Stomach smooth muscle (tissue), 2 donors: Measurements from ENCODE around the gene ICE2.

Experiments used
- H3K27ac ChIP-seq: one replicate; pipeline ENCODE4 v1.7.0; 2013; ENCODE audit warnings: mild to moderate bottlenecking, low read length, inconsistent platforms
- H3K27me3 ChIP-seq, 2 donors: one replicate each; pipeline ENCODE4 v1.7.0; 2013; ENCODE audit warnings: low read length in 2 of 2; ENCODE audit not compliant: insufficient read depth in 2 of 2, control insufficient read depth in 1 of 2
- H3K36me3 ChIP-seq, 2 donors: one replicate each; pipeline ENCODE4 v1.7.0; 2013; ENCODE audit warnings: low read length in 2 of 2; ENCODE audit not compliant: control insufficient read depth in 2 of 2, insufficient read depth in 2 of 2
- H3K4me1 ChIP-seq: one replicate; pipeline ENCODE4 v1.7.0; 2013; ENCODE audit warnings: low read length; ENCODE audit not compliant: control insufficient read depth, insufficient read depth
- H3K4me3 ChIP-seq, 2 donors: one replicate each; pipeline ENCODE4 v1.7.0; 2013; ENCODE audit warnings: low read length in 2 of 2
- H3K9ac ChIP-seq, 2 donors: one replicate each; pipeline ENCODE4 v1.7.0; 2013; ENCODE audit warnings: low read length in 2 of 2, mild to moderate bottlenecking in 1 of 2
- H3K9me3 ChIP-seq, 2 donors: one replicate each; pipeline ENCODE4 v1.7.0; 2013; ENCODE audit warnings: low read length in 2 of 2; ENCODE audit not compliant: control insufficient read depth in 2 of 2
- donor health status: healthy.
- donor health status: Pancreatic carcinoma.

ICE2 gene, protein sequence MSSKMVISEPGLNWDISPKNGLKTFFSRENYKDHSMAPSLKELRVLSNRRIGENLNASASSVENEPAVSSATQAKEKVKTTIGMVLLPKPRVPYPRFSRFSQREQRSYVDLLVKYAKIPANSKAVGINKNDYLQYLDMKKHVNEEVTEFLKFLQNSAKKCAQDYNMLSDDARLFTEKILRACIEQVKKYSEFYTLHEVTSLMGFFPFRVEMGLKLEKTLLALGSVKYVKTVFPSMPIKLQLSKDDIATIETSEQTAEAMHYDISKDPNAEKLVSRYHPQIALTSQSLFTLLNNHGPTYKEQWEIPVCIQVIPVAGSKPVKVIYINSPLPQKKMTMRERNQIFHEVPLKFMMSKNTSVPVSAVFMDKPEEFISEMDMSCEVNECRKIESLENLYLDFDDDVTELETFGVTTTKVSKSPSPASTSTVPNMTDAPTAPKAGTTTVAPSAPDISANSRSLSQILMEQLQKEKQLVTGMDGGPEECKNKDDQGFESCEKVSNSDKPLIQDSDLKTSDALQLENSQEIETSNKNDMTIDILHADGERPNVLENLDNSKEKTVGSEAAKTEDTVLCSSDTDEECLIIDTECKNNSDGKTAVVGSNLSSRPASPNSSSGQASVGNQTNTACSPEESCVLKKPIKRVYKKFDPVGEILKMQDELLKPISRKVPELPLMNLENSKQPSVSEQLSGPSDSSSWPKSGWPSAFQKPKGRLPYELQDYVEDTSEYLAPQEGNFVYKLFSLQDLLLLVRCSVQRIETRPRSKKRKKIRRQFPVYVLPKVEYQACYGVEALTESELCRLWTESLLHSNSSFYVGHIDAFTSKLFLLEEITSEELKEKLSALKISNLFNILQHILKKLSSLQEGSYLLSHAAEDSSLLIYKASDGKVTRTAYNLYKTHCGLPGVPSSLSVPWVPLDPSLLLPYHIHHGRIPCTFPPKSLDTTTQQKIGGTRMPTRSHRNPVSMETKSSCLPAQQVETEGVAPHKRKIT

DNA sequence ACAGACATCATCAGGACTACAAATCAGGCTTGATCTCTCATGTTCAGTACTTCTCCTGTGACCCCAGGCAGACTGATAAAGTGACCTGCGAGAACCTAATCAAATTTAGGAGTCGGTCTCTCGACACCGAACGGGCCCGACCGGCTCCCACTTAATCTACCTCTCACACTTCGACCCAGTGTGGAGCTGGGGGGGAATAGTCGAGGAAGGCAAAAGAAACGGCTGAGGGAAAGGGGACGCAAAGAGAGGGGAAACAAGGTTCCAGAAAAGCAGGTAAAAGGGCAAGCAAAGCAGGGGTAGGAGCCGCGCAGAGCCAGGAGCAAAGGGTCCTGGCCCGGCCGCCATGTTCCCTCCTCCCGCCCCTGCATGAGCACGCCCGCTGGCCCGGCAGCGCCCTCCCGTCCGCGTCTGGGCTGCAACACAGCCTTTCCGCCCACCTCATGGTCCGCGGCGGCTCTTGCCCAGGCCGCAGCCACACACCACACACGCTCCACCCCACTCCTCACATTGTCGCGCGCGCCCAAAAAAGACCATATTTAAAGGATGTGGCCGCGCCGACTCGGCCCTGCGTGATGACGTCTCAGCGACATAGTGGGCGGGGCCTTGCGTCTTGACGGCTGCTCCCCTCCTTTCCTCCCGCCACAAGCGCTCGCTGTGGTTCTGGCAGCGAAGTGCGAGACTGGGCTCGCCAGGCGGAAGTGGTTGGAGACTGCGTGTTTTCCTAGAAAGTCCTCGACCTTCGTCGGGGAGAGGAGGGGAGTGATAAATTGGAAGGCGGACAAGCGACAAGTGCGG is at the start of gene ICE2:
Gene ICE2 (minus strand): TSS at position 577 of the 795 bp plus-strand sequence. CDS start 1,165 bp downstream, outside the sequence.
- Histone ChIP-seq H3K9me3 (no peaks in the 10 kb centered on the region), H3K27me3 (no peaks in the 10 kb centered on the region), H3K4me1 (peaks cover 3% of the 10 kb centered on the region), H3K4me3 (peak within 1 kb of the TSS; percentile 94 to 96), H3K36me3 (peaks cover 4 to 6% of the 10 kb centered on the region in 2 donors), H3K9ac (peak within 1 kb of the TSS; percentile 93), H3K27ac (peak within 1 kb of the TSS; percentile 94)

- no peak overlapping the region for H3K4me3 ChIP-seq
- no peak overlapping the region for H3K27ac ChIP-seq
- H3K4me1 ChIP-seq = no peaks in the 10 kb centered on the region
- H3K27me3 ChIP-seq = no peaks in the 10 kb centered on the region
- no peaks in the 10 kb centered on the region for H3K36me3 ChIP-seq
- no peaks in the 10 kb centered on the region for H3K9me3 ChIP-seq
- H3K9ac ChIP-seq = no peak overlapping the region
Measured at GRCh38 chr15:60528530-60528929, 49.6 kb upstream of the ICE2 start.

GRCh38 chr15:60527456-60527855 is 48.5 kb upstream of the ICE2 start:
- Histone ChIP-seq H3K4me3 (no peak overlapping the region), H3K9ac (no peak overlapping the region), H3K36me3 (no peaks in the 10 kb centered on the region), H3K27me3 (no peaks in the 10 kb centered on the region), H3K4me1 (no peaks in the 10 kb centered on the region), H3K27ac (no peak overlapping the region), H3K9me3 (no peaks in the 10 kb centered on the region)

DNA sequence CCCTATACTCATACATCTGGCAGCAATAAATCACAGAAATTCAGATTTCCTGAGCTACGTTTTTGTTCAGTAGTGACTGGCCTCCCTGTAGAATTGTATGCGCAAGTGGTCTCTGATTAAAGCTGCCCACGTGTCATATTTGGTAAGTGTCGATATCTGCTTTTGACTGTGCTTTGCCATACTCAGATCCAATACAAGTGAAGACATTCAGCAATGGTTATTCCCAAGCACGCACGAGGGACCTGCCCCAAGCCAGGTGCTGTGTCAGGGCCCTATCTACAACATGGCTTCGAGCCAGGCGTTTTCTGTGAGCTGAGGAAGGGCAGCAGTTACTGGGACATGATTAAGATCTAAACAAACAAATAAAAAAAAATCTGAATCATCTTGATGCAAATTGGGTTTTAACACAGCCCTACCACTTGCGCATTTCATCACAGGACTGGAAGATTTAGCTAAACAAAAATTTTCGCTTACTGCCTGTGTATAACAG is 47.2 kb upstream of the ICE2 start:
- H3K4me1 ChIP-seq = no peaks in the 10 kb centered on the region
- no peaks in the 10 kb centered on the region for H3K36me3 ChIP-seq
- H3K27ac ChIP-seq = no peak overlapping the region
- H3K27me3 ChIP-seq = no peaks in the 10 kb centered on the region
- no peak overlapping the region for H3K4me3 ChIP-seq
- no peaks in the 10 kb centered on the region for H3K9me3 ChIP-seq
- no peak overlapping the region for H3K9ac ChIP-seq

DNA sequence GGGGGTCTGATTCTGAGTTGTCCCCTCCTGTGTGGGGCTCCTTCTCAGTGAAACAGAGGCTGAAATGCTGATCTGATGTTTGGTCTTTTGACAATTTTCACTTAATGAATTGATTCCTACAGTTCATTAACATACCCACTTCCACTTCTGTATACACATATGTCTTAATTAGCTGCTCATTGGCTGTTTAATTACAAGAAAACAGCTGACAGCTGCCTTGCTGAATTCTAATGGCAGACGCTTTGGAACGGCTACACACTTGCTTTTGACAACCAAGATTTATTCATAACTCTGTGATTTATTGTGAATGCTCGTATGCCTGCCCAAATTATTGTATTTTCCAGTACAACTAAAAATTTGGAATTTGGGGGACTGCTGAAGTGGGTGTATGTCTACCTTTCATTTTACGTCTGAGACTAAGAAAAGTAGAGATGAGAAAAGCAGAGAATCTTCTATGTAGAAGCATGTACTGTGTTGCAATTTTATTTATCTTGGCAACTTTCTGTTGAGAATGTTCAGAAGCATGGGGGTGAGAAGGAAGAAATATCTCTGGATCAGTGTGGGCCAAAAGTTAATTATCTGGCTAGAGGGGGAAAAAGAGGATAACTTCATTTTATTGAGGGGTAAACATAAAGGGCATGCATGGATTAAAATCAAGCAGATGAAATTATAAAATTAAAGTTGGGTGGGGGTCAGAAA is 46.5 kb upstream of the ICE2 start:
- Histone ChIP-seq H3K27me3 (no peaks in the 10 kb centered on the region), H3K9ac (no peak overlapping the region), H3K9me3 (no peaks in the 10 kb centered on the region), H3K36me3 (no peaks in the 10 kb centered on the region), H3K4me1 (no peaks in the 10 kb centered on the region), H3K27ac (no peak overlapping the region), H3K4me3 (no peak overlapping the region)

DNA sequence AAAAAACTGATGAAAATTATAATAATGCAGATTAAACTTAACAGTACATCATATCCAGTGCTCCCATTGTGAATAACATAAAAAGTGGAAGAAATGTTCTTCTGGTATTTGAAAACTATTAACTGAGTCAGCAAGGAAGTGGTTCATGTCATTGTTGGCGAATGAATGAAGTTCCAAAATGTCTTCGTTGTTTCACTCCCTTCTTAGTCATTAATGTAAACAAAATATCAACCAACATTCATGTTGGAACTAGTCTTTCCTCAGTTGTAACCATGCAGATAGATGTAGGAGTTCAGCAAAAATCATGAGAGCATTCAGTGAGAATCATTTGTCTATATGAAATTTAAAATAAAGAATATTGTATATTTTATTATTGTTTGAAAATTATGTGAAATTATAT is 44.1 kb upstream of the ICE2 start:
- H3K27me3 ChIP-seq = no peaks in the 10 kb centered on the region
- H3K36me3 ChIP-seq = no peaks in the 10 kb centered on the region
- no peak overlapping the region for H3K27ac ChIP-seq
- H3K4me3 ChIP-seq = no peak overlapping the region
- no peaks in the 10 kb centered on the region for H3K9me3 ChIP-seq
- no peak overlapping the region for H3K9ac ChIP-seq
- no peaks in the 10 kb centered on the region for H3K4me1 ChIP-seq

DNA sequence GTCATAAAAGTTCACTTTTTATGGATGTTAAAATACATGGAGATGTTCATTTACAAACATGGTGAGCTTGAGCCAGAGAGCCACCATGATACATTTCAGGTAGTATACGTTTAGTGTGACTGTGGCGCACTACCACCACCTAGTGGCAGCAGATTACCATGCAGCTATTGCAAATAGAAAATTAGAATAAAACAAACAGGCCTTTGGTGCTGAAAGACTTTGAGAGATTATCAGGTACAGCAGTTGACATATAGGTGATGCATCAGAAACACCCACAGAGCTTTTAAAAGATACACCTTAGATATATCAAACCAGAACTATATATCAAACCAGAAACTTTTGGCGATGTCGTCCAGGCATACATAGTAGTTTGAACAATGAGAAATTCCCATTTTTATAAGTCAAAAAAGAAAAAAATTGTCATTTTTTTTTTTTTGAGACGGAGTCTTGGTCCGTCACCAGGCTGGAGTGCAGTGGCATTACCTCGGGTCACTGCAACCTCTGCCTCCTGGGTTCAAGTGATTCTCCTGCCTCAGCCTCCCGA is 42.0 kb upstream of the ICE2 start:
- H3K9ac ChIP-seq = no peak overlapping the region
- H3K27ac ChIP-seq = no peak overlapping the region
- no peaks in the 10 kb centered on the region for H3K4me1 ChIP-seq
- no peaks in the 10 kb centered on the region for H3K9me3 ChIP-seq
- H3K27me3 ChIP-seq = no peaks in the 10 kb centered on the region
- H3K36me3 ChIP-seq = no peaks in the 10 kb centered on the region
- H3K4me3 ChIP-seq = no peak overlapping the region

GRCh38 chr15:60520013-60520824 is 41.3 kb upstream of the ICE2 start:
- Histone ChIP-seq H3K9me3 (no peaks in the 10 kb centered on the region), H3K4me1 (no peaks in the 10 kb centered on the region), H3K27ac (no peak overlapping the region), H3K36me3 (no peaks in the 10 kb centered on the region), H3K9ac (no peak overlapping the region), H3K4me3 (no peak overlapping the region), H3K27me3 (no peaks in the 10 kb centered on the region)

- Histone ChIP-seq H3K4me1 (no peaks in the 10 kb centered on the region), H3K9ac (no peak overlapping the region), H3K36me3 (peaks cover 4% of the 10 kb centered on the region in 2 donors), H3K27ac (no peak overlapping the region), H3K4me3 (no peak overlapping the region), H3K9me3 (no peaks in the 10 kb centered on the region), H3K27me3 (no peaks in the 10 kb centered on the region)
Measured at GRCh38 chr15:60519218-60519617, 40.3 kb upstream of the ICE2 start.
